HG03039 (cell line): ENCODE measurements around the gene FA2H.
"Not testable (repeated sequence)": the region's sequence is repeated elsewhere in the genome, so short reads cannot be mapped to it uniquely, and the experiment has no call there.

ENCODE experiments used
- ATAC-seq: cut with Tn5 transposase; IDR thresholded peaks from one replicate; pipeline ENCODE4 v1.9.1; 2021; ENCODE audit warnings: mild to moderate bottlenecking, moderate library complexity; ENCODE audit not compliant: unreplicated experiment

FA2H gene

GRCh38 chr16:74695450-74696422 lies 78.9 kb downstream of the FA2H start:
- ATAC-seq = peak; percentile 86

GRCh38 chr16:74691093-74691855 lies 83.3 kb downstream of the FA2H start:
- ATAC-seq = no peak

GRCh38 chr16:74682556-74682955 lies 92.1 kb downstream of the FA2H start:
- ATAC-seq = no peak

- no peak for ATAC-seq
Observed at GRCh38 chr16:74680681-74681080, 93.9 kb downstream of the FA2H start.

- ATAC-seq = no peak
Observed at GRCh38 chr16:74679983-74680382, 94.6 kb downstream of the FA2H start.

- no peak for ATAC-seq
Observed at GRCh38 chr16:74677868-74678267, 96.8 kb downstream of the FA2H start.

GRCh38 chr16:74673876-74674275 lies 100.7 kb downstream of the FA2H start:
- ATAC-seq = no peak

- ATAC-seq = not testable (repeated sequence)
Observed at GRCh38 chr16:74668877-74669276, 105.7 kb downstream of the FA2H start.

GRCh38 chr16:74667255-74667700 lies 107.3 kb downstream of the FA2H start:
- ATAC-seq = no peak

- ATAC-seq = peak; percentile 100
Observed at GRCh38 chr16:74666425-74667254, 108.0 kb downstream of the FA2H start, which contains the start of gene RFWD3. TSS of gene RFWD3 (minus strand) at chr16:74666877. CDS start at chr16:74661449, 5,428 bp downstream.

- ATAC-seq = no peak
Observed at GRCh38 chr16:74666010-74666421, 108.6 kb downstream of the FA2H start.
